GM18507 (cell line): ENCODE measurements around the gene MYADM.

Source experiments
- DNase-seq: peaks from one replicate; pipeline ENCODE4 v3.0.0; 2011; ENCODE audit warnings: low read depth; ENCODE audit not compliant: insufficient read length; ENCODE audit errors: extremely low spot score
- FAIRE-seq: peaks from 2 replicates; lab custom pipeline; 2011; peaks lifted over from hg19 to GRCh38; lab: Jason Lieb, UNC

The MYADM gene

GRCh38 chr19:53908106-53908934 is 40.6 kb downstream of the MYADM start:
- FAIRE-seq (no peak), DNase-seq (no peak)

GRCh38 chr19:53908935-53909415 is 41.3 kb downstream of the MYADM start, which contains the start of gene CACNG7:
Gene CACNG7, plus strand, starts transcription at chr19:53909278. Its CDS starts 3,554 bp downstream, at chr19:53912832.
- no peak for DNase-seq
- no peak for FAIRE-seq

GRCh38 chr19:53909471-53910169 is 41.9 kb downstream of the MYADM start:
- no peak for FAIRE-seq
- no peak for DNase-seq

- DNase-seq = no peak
- FAIRE-seq = no peak
These were observed 42.5 kb downstream of the MYADM start for GRCh38 chr19:53910170-53910518.

- no peak for DNase-seq
- FAIRE-seq = no peak
These were observed 45.0 kb downstream of the MYADM start for GRCh38 chr19:53912653-53913052.

GRCh38 chr19:53915000-53915399 is 47.3 kb downstream of the MYADM start:
- FAIRE-seq (no peak), DNase-seq (no peak)

GRCh38 chr19:53916004-53916403 is 48.3 kb downstream of the MYADM start:
- DNase-seq = no peak
- FAIRE-seq = no peak

- FAIRE-seq (no peak), DNase-seq (no peak)
These were observed 49.7 kb downstream of the MYADM start for GRCh38 chr19:53917356-53917755.
